ENCODE measurements around the gene OXGR1. TPM values are rescaled to one million over a fixed set of nuclear protein-coding genes. Genes with fewer than 3 reads are reported as not detected.

Gene OXGR1
- total RNA-seq, result not detected in 2 replicates

DNA sequence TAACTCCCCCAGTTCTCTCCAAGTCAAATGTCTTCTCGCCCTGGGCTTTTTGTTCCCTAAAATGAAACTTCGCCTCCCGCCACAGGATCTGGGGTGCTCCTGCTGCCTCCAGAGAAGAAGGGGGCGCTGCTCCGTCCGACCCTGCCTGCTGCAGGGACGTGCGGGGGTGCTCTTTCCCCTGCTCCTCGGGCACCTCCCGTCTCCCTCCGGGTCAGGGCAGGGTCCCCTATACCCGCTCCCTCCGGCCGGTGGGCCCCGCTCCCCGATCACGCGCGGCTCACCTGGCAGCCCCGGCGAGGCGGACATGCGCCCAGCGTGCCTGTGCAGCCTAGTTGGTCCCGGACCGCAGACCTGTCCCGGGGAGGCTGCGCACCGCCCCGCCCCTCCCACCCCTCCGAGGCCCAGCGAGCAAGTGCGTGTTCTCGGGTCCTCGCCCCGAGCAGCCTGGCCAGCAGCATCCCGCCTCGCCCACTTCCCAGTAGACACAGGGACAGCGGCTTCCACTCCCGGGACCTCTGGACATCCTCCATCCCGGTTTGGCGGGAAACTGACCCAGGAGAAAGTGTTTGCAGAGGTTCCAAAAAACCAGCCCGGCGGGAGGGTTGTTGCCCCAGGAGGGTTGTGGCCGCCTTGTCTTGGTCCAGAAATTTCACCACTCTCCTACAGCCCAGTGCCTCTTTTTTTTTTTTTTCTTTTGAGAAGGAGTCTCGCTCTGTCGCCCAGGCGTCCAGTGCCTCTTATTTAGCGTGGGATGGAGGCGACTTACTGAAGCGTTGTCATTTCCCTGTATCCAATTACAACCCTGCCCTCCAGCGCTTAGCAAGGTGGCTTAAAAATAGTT lies at the start of gene OXGR1:
Gene OXGR1, minus strand, starts transcription at position 460 of the 841 bp plus-strand sequence. CDS start 6,717 bp downstream, outside the sequence.

Other genes starting within 250 kb of the OXGR1 start
- gene MBNL2, start 227.9 kb upstream of the OXGR1 start, total RNA-seq, result 46.3 and 51.3 TPM in 2 replicates